ENCODE results near the gene DRD3.

Gene DRD3

GRCh38 chr3:114178770-114179368 lies at the start of gene DRD3:
DRD3 (minus strand) TSS chr3:114179052; CDS start chr3:114171992, 7,060 bp downstream.
- DNase-seq (ENCODE audit: low read depth in 2 of 2): no peak

GRCh38 chr3:114227076-114227475 lies 48.2 kb upstream of the DRD3 start:
- DNase-seq (ENCODE audit: low read depth in 2 of 2): no peak

GRCh38 chr3:114226313-114226712 lies 47.5 kb upstream of the DRD3 start:
- no peak for DNase-seq (ENCODE audit: low read depth in 2 of 2)

- no peak for DNase-seq (ENCODE audit: low read depth in 2 of 2)
Measured at GRCh38 chr3:114223143-114223542, 44.3 kb upstream of the DRD3 start.

GRCh38 chr3:114221881-114222264 lies 43.0 kb upstream of the DRD3 start:
- no peak for DNase-seq (ENCODE audit: low read depth in 2 of 2)

- DNase-seq (ENCODE audit: low read depth in 2 of 2): peak in 1 of 2 donors; percentile 44
Measured at GRCh38 chr3:114221165-114221880, 42.5 kb upstream of the DRD3 start.

GRCh38 chr3:114219741-114220140 lies 40.9 kb upstream of the DRD3 start:
- DNase-seq (ENCODE audit: low read depth in 2 of 2): no peak

GRCh38 chr3:114218578-114219185 lies 39.8 kb upstream of the DRD3 start:
- no peak for DNase-seq (ENCODE audit: low read depth in 2 of 2)

GRCh38 chr3:114218006-114218405 lies 39.2 kb upstream of the DRD3 start:
- no peak for DNase-seq (ENCODE audit: low read depth in 2 of 2)

- no peak for DNase-seq (ENCODE audit: low read depth in 2 of 2)
Measured at GRCh38 chr3:114217266-114217665, 38.4 kb upstream of the DRD3 start.

- DNase-seq (ENCODE audit: low read depth in 2 of 2): no peak
Measured at GRCh38 chr3:114216186-114216970, 37.5 kb upstream of the DRD3 start.

GRCh38 chr3:114214542-114215341 lies 35.9 kb upstream of the DRD3 start:
- DNase-seq (ENCODE audit: low read depth in 2 of 2): peak in 1 of 2 donors; percentile 29

- DNase-seq (ENCODE audit: low read depth in 2 of 2): peak; percentile 53 to 69
Measured at GRCh38 chr3:114213627-114214541, 35.0 kb upstream of the DRD3 start.

- DNase-seq (ENCODE audit: low read depth in 2 of 2): no peak
Measured at GRCh38 chr3:114213292-114213626, 34.4 kb upstream of the DRD3 start.

GRCh38 chr3:114212646-114213045 lies 33.8 kb upstream of the DRD3 start:
- DNase-seq (ENCODE audit: low read depth in 2 of 2): no peak

- DNase-seq (ENCODE audit: low read depth in 2 of 2): no peak
Measured at GRCh38 chr3:114207768-114208167, 28.9 kb upstream of the DRD3 start.

- no peak for DNase-seq (ENCODE audit: low read depth in 2 of 2)
Measured at GRCh38 chr3:114206342-114206741, 27.5 kb upstream of the DRD3 start.

- no peak for DNase-seq (ENCODE audit: low read depth in 2 of 2)
Measured at GRCh38 chr3:114205541-114205940, 26.7 kb upstream of the DRD3 start.

- DNase-seq (ENCODE audit: low read depth in 2 of 2): no peak
Measured at GRCh38 chr3:114194750-114195149, 15.9 kb upstream of the DRD3 start.

GRCh38 chr3:114192136-114192535 lies 13.3 kb upstream of the DRD3 start:
- DNase-seq (ENCODE audit: low read depth in 2 of 2): no peak

GRCh38 chr3:114186501-114186900 lies 7.6 kb upstream of the DRD3 start:
- DNase-seq (ENCODE audit: low read depth in 2 of 2): no peak

Measured in stimulated activated CD8-positive, alpha-beta memory T cell treated with anti-CD3 and anti-CD28 coated beads, Interleukin-15, amount 100 ng/mL, for 4 hours (primary cell).